ACHN (cell line): ENCODE data around the gene PRRX2.
"Not testable (repeated sequence)": the region's sequence is repeated elsewhere in the genome, so short reads cannot be mapped to it uniquely, and the experiment has no call there.

Source experiments
- DNase-seq: peaks from one replicate; pipeline ENCODE4 v3.0.0-alpha.2; 2015
- in situ Hi-C: cut with HindIII; loops from 2 replicates; pipeline ENCODE4 v1.10.0; 2017; ENCODE audit warnings: low sequenced_read_pairs, low pct_ligation_motif_present, low pct_unique_long_range_greater_than_20kb

PRRX2 gene

DNA sequence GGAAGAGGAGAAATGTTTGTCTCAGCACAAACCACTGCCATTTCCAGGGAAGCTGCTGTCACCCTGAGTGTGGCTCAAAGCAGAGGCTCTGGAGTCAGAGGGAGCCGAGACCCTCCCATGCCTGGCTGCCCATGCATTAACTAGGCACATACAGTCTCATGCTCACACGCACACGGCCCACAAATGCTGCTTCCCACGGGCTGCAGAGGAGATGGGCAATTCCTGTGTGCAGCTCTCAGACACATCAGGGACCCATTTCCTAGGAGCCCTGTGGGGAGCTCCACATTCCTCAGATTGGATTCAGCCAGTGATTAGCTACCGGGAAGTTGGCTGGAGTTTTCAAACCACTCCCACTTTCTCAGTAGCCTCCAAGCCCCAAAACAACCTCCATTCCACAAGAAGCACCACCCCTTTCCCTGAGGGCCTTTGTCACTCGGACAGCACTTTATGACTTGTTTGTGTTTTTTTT is 96.5 kb downstream of the PRRX2 start:
- in situ Hi-C loops: no loop called here
- peak; percentile 10 for DNase-seq

- DNase-seq, in situ Hi-C loops: not testable (repeated sequence)
Measured at GRCh38 chr9:129762370-129762984, 97.0 kb downstream of the PRRX2 start.

DNA sequence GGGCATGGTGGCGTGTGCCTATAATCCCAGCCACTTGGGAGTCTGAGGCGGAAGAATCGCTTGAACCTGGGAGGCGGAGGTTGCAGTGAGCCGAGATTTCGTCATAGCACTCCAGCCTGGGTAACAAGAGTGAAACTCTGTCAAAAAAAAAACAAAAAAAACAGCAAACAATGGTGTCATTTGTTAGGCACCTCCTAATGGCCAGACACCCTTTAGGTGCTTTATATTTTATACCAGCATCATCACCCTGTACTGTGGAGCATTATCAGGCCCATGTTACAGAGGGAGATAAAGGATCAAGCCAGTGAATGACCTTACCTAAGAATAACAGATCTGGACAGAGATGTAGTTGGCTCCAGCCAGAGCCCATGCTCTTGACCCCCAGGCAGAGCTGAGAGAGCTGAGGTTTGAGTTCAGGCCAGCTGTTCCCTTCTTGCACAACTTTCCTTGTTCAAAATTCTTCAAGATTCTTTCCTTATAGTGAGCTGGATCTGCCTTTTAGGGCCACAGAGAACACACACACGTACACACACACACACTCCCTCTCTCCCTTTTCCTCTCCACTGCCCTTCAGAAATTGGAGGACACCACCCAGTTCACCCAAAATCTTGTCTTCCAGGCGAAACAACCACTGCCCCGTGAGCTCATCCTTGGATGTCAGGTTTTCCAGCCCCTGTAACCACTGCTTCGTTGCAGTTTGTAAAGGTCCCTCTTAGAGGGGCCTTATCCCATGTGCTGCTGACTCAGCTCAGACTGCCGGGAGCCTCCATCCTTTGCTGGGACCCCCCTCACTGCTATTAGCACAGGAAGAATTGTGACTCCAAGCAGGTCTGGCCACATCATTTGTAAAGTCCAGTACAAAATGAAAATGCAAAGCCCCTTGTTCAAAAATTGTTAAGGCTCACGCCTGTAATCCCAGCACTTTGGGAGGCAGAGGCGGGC is 97.8 kb downstream of the PRRX2 start:
- in situ Hi-C loops: no loop called here
- DNase-seq: no peak

GRCh38 chr9:129765764-129766317 is 100.4 kb downstream of the PRRX2 start:
- no peak for DNase-seq

GRCh38 chr9:129768486-129768885 is 103.0 kb downstream of the PRRX2 start:
- in situ Hi-C loops: no loop called here
- no peak for DNase-seq

More at GRCh38 chr9:129765764-129766317, 100.4 kb downstream of the PRRX2 start:
- in situ Hi-C loops: no loop called here

DNA sequence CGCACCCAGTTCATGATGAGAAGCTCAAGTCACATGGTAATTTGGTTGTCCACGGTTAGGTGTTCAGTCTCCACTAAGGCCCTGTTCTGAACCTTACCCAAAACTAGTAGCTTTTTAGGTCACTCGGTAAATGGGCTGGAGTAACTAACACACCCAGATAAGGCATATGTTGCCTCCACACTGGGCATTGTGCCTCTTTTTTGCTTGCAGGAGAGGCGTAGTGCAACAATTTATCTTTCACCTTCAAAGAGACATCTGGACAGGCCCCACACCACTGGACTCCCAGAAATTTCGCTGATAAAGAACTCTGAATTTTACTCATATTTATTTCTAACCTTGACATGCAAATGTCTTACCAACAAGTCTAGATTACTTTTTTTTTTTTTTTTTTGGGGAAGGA is 104.2 kb downstream of the PRRX2 start:
- no peak for DNase-seq
- in situ Hi-C loops: no loop called here

DNA sequence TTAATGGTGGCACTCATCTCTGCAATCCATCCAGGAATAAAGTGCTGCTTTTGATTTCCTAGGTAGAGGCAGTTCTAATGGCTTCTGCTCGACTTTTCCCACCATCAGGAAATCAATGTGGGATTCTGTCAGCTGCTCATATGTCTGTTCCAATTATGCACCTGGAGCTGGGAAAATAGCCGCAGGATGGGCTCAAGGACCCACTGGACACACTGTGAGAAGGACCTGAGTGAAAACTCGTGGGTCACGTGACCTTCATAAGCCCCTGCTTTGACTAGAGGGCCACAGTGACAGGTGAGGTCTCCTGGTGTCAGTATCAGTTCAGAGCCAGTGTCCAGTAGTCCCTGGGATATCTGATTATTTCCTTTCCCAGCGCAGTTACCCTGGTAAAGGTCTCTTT is 105.3 kb downstream of the PRRX2 start:
- in situ Hi-C loops: no loop called here
- no peak for DNase-seq
